Measurements from ENCODE around the gene MATN3.

Gene MATN3

DNA sequence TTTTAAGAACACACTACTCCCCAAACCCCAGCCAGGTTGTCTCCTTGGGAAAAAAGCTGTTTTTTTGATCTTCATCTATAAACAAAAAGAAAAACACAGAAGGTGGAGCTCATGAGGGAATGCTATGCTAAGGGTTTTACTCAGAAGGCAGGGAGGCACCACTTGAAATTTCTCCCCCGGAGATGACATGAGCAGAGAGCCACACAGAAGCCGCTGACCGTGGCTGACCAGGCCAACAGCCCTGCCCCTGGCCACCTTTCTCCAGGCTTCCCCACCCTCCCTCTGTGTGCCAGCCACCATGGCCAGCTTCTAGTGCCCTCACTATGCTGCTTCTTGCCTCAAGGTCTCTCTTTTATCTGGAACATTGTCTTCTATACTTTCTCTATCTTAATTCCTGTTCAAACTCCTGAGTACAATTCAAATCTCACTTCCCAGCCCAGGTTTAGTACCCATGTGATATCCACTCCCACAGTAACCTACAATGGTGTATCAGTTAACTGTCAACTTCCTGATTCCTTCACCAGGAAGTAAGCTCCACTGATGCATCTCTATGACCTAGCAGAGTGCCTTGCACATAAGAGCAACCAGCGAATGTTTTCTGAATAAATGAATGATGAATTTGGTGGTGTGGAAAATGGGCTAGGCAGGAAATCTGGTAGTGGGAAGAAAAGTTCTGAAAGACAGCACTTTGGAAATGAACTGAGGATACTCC lies 23.6 kb upstream of the MATN3 start:
- H3K4me3 ChIP-seq (ENCODE audit: low read depth, low read length) = no peak overlapping the region
- TF ChIP-seq, protein P1, sequence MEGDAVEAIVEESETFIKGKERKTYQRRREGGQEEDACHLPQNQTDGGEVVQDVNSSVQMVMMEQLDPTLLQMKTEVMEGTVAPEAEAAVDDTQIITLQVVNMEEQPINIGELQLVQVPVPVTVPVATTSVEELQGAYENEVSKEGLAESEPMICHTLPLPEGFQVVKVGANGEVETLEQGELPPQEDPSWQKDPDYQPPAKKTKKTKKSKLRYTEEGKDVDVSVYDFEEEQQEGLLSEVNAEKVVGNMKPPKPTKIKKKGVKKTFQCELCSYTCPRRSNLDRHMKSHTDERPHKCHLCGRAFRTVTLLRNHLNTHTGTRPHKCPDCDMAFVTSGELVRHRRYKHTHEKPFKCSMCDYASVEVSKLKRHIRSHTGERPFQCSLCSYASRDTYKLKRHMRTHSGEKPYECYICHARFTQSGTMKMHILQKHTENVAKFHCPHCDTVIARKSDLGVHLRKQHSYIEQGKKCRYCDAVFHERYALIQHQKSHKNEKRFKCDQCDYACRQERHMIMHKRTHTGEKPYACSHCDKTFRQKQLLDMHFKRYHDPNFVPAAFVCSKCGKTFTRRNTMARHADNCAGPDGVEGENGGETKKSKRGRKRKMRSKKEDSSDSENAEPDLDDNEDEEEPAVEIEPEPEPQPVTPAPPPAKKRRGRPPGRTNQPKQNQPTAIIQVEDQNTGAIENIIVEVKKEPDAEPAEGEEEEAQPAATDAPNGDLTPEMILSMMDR (IDR thresholded peaks at IDR 0.05; ENCODE audit: low read depth, low read length) = no peak

DNA sequence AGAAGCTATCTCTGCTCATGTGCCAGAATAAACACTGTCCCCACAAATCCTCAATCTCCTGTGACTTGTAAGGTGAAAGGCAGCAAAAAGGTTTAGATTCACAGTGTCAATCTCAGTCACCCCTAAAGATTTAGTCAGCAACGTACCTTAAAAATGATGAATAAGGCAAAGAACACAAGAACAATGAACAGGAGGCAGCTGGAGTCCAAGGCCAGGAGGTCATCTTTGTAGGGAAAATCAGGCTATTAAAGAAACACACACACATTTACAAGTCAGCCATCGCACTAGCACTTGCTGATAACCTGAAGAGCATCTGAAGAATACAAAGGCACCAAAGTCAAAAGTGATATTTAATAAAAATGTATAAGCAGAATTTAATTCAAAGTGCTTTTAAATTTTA lies 22.4 kb upstream of the MATN3 start:
- no peak overlapping the region for H3K4me3 ChIP-seq (ENCODE audit: low read depth, low read length)
- TF ChIP-seq, protein P1 (IDR thresholded peaks at IDR 0.05; ENCODE audit: low read depth, low read length) = no peak

DNA sequence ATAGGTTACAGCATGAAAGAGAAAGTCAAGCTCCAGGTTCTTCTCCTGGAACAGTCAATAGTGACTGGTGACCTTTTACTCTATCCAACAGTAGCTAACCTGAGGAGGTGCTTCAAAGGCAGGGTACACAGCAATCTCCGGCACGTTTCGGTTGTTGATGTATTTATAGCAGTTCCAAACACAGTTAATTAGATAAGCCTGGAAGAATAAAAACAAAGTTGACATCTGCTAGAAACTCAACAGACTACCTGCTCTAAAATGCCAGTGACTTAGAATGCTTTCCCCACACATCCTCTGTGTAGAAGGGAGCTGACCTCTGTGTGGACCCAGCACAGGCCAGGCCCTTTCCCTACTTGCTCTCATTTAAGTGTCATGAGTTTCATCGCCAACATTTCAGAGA lies 21.8 kb upstream of the MATN3 start:
- no peak overlapping the region for H3K4me3 ChIP-seq (ENCODE audit: low read depth, low read length)
- TF ChIP-seq, protein P1 (IDR thresholded peaks at IDR 0.05; ENCODE audit: low read depth, low read length) = no peak

DNA sequence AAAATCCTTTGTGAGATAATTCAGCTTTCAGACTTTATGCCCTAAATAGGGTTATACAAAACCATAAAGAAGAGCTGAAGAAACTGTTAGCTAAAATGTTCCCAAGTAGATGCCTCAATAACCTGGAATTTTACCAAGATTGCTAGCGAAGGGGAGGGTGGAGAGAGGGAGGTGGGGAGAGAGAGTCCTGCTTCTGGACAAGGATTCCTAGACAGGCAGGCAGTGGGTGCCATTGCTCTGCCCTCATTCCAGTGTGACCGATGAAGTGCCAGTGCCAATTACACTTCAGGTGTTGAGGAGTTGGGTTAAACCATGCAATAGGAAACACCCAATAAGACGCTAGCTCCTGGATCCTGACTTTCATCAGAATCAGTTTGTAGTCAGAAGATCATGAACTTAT lies 20.9 kb upstream of the MATN3 start:
- TF ChIP-seq, protein P1 (IDR thresholded peaks at IDR 0.05; ENCODE audit: low read depth, low read length) = no peak
- H3K4me3 ChIP-seq (ENCODE audit: low read depth, low read length) = no peak overlapping the region

DNA sequence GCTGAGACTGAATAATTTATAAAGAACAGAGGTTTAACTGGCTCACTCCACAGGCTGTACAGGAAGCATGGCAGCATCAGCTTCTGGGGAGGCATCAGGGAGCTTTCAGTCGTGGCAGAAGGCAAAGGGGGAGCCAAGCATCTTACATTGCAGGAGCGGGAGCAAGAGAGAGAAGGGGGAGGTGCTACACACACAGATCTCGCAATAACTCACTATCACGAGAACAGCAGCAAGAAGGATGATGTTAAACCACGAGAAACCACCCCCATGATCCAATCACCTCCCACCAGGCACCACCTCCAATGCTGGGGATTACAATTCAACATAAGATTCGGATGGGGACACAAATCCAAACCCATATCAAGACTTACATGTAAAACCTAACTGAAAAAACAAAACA lies 17.8 kb upstream of the MATN3 start:
- no peak overlapping the region for H3K4me3 ChIP-seq (ENCODE audit: low read depth, low read length)
- TF ChIP-seq, protein P1 (IDR thresholded peaks at IDR 0.05; ENCODE audit: low read depth, low read length) = no peak

DNA sequence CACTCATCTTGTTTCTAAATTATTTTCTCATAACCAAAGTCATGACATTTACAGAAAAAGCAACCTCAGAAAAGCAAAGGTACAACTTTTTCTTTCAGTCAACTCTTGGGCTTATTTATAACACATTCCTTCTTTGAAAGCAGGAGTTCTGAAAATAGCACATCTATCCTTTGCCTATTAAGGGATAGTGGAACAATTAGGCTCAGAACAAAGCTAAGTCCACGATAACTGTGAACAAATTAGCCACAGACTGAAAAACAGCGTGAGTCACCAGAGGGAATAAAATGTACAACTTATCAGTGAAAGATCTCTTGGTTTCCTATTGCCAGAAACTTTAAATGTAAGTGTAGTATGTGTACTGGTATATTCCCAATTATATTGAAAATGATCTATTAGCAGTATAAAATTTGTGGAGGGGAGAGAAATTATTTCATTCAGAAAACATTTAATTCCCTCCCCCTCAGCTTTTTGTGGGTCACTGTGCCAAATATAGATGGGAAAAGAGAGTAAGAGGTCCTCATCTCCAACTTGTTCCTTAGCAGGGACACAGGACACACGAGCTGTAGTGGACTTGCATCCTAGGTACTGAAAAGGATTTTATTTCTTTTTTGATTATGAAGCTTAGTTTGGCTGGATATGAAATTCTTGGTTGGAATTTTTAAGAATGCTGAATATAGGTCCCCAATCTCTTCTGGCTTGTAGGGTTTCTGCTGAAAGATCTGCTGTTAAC lies 15.4 kb upstream of the MATN3 start:
- TF ChIP-seq, protein P1 (IDR thresholded peaks at IDR 0.05; ENCODE audit: low read depth, low read length) = no peak

DNA sequence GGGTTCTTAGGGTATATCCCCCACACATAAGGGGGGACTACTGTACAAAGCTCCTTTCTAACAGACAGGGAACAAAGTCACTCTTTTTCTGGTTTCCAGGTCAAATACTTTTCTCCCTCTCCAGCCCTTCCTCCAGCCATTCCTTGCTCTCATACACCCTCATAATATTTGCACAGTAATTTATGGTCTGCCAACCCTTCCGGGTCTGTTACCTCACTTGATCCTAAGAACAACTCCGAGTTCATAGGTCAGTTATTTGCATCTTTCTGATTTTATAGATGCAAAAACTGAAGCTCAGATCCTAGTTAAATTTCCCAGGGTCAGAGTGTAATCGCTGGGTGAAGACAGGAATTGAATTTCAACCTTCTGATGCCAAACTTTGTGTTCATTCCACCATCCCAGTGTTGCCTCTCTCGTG lies 14.8 kb upstream of the MATN3 start:
- TF ChIP-seq, protein P1 (IDR thresholded peaks at IDR 0.05; ENCODE audit: low read depth, low read length) = no peak
- no peak overlapping the region for H3K4me3 ChIP-seq (ENCODE audit: low read depth, low read length)

More for the DNA sequence above, 15.4 kb upstream of the MATN3 start:
- H3K4me3 ChIP-seq (ENCODE audit: low read depth, low read length) = no peak overlapping the region

All from WI38 (cell line).